Skeletal muscle cell (primary cell): ENCODE data around the gene RAF1.
"Not testable (repeated sequence)": the region's sequence is repeated elsewhere in the genome, so short reads cannot be mapped to it uniquely, and the experiment has no call there.

Experiments
- DNase-seq: peaks from one replicate; pipeline ENCODE4 v3.0.0-alpha.2; 2010; ENCODE audit warnings: low read depth
- H3K4me3 ChIP-seq: 2 replicates; pipeline ENCODE4 v1.5.1; 2011; ENCODE audit warnings: low read depth, mild to moderate bottlenecking, control low read depth, low read length, moderate library complexity

The RAF1 gene

DNA sequence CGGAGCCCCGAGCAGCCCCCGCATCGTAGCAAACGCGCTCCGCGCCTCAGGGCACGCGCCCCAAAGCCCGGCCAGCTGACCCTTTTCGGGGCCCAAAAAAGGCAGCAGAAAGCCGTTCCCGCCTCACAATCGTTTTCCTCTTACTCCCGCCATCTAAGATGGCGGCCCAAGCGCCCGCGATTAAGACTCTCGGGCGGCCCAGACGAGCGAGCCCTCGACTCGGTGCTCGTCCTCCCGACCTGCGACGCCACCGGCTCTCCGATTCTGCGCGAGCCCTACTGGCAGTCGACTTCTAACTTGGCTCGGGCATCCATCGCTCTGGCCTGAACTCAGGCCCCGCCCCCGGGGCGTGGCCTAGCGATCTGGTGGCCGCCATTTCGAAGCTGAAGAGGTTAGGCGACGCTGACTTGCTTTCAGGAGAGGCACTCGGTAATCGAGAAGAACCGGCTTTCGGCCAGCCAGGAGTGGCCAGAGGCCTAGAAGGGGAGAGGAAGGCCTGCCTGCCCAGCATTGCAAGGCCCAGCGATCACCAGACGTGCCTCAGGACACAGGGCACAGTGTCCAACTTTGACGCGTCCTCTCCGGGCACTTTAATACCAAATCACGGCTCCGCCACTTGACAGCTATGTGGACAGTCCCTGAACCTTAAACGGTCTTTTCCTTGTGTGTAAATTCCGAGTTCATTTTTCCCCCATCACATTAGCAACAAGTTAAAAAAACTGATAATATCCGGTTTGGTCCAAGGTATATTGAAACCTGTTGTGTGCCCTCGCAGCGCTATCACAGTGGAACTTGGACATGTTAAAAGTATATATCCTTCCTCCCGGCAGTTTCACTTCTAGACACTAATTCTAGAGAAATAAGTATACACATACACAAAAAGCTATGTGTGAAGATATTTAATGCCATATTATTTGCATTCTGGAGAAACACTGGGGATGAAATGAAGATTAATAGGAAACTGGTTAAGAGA, at the start of gene RAF1:
TSS of gene RAF1 (minus strand) at position 182 of the 973 bp plus-strand sequence. CDS start 45,396 bp downstream, outside the sequence.
- H3K4me3 ChIP-seq = peak within 1 kb of the TSS; percentile 82
- DNase-seq = peak; percentile 93

DNA sequence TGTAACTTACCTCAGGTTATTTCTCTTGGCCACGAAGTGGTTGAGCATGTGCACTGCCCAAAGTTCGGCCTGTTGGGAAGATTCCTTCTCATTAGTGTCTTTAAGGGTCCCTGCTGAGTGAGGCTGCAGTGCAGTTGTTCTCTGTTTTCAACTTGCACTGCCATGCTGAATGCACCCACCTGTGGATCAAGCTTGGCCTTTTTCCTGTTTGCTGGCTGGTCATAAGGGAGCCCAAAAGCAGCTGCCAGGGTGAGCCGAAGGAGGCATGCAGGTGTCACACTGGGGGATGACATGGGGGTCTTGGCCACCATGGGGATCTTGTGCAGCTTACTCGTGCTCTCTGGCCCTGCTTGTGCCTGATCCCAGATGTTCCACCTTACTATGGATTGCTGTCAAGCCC, 46.1 kb upstream of the RAF1 start:
- H3K4me3 ChIP-seq = no peak overlapping the region
- DNase-seq = no peak

DNA sequence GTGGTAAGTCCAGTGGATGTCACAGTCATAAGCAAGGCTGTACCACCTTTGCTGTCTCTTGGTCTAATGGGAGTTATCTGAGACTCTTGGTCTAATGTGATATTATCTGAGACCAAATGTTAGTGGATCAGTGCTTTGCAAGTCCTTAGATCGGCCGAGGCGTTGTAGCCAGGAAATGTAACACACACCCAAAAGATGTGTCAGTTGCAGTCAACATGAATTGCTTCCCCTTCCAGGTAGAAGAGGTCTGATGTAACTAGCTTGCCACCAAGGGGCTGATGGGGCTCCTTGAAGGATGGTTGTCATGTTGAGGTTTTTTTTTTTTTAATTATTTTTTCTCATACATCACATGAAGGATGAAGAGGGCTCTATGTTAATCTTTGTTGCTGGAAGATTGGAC, 45.4 kb upstream of the RAF1 start:
- no peak for DNase-seq
- no peak overlapping the region for H3K4me3 ChIP-seq

GRCh38 chr3:12708584-12709192, 44.8 kb upstream of the RAF1 start:
- DNase-seq = peak; percentile 47
- no peak overlapping the region for H3K4me3 ChIP-seq

GRCh38 chr3:12707449-12707848, 43.5 kb upstream of the RAF1 start:
- no peak for DNase-seq
- H3K4me3 ChIP-seq = no peak overlapping the region

- no peak for DNase-seq
- no peak overlapping the region for H3K4me3 ChIP-seq
Observed at GRCh38 chr3:12706504-12707253, 42.8 kb upstream of the RAF1 start.

DNA sequence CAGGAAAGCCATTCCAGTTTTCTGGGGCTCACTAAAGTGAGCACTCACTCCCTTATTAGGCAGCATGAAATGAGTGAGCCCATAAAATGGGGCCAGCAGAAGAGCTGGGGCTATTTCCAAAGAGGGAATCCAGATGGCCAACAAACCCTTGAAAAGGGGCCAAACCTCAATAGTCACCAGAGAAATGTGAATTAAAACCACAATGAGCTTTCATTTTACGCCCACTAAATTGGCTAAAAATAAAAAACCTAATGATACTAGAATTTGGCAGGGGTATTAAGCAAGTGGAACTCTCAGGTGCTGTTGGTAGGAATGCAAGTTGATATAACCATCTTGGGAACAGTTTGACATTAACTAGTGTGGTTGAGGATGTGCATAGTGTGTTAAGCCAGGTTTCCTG, 42.1 kb upstream of the RAF1 start:
- no peak overlapping the region for H3K4me3 ChIP-seq
- no peak for DNase-seq

- no peak overlapping the region for H3K4me3 ChIP-seq
- no peak for DNase-seq
Observed at GRCh38 chr3:12705374-12705926, 41.5 kb upstream of the RAF1 start.

GRCh38 chr3:12702501-12702900, 38.6 kb upstream of the RAF1 start:
- no peak overlapping the region for H3K4me3 ChIP-seq
- DNase-seq = no peak

DNA sequence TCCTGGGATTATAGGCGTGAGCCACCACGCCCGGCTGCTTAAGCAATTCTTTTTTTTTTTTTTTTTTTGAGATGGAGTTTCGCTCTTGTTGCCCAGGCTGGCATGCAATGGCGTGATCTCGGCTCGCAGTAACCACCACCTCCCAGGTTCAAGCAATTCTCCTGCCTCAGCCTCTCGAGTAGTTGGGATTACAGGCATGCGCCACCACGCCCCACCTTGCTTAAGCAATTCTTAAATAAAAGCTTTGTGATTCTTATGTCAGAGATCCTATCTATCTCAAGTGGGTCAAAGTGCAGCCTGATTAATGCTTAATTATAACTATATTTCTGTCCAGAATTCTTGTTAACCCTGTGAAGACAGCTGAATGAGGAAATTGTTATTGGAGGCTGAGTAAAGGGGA, 37.7 kb upstream of the RAF1 start:
- DNase-seq = not testable (repeated sequence)

GRCh38 chr3:12700800-12701199, 36.9 kb upstream of the RAF1 start:
- DNase-seq = no peak
- H3K4me3 ChIP-seq = no peak overlapping the region

More for the DNA sequence above, 37.7 kb upstream of the RAF1 start:
- H3K4me3 ChIP-seq = not testable (repeated sequence)

- no peak for DNase-seq
- H3K4me3 ChIP-seq = no peak overlapping the region
Observed at GRCh38 chr3:12695916-12696315, 32.0 kb upstream of the RAF1 start.

- DNase-seq = no peak
- no peak overlapping the region for H3K4me3 ChIP-seq
Observed at GRCh38 chr3:12695112-12695511, 31.2 kb upstream of the RAF1 start.

- DNase-seq = no peak
- no peak overlapping the region for H3K4me3 ChIP-seq
Observed at GRCh38 chr3:12692444-12692843, 28.5 kb upstream of the RAF1 start.

GRCh38 chr3:12689997-12690711, 26.2 kb upstream of the RAF1 start:
- no peak for DNase-seq
- no peak overlapping the region for H3K4me3 ChIP-seq

- no peak for DNase-seq
- no peak overlapping the region for H3K4me3 ChIP-seq
Observed at GRCh38 chr3:12687948-12688347, 24.0 kb upstream of the RAF1 start.

- no peak for DNase-seq
- H3K4me3 ChIP-seq = no peak overlapping the region
Observed at GRCh38 chr3:12686096-12686495, 22.2 kb upstream of the RAF1 start.

DNA sequence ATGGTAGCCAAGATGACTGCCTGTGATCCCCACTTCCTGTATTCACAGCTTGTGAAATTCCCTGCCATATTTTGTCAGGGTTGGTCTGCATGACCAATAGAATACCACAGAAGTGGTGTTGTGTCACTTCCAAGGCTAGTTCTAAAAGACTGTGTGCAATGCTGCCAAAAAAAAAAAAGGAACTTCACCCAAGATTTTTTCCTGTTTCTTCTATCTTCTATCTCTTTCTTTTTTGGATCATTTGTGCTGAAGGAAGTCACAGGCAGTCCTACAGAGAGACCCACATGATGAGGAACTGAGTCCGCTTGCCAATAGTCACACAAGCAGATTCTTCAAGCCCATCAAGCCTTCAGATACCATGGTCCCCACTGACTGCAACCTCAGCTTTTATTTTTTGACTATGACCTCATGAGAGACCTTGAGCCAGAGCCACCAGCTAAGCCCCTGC, 18.1 kb upstream of the RAF1 start:
- no peak overlapping the region for H3K4me3 ChIP-seq
- DNase-seq = peak; percentile 61
